T-helper 2 cell (primary cell): ENCODE data around the gene PKNOX1.
"Not testable (repeated sequence)": the region's sequence is repeated elsewhere in the genome, so short reads cannot be mapped to it uniquely, and the experiment has no call there.

Source experiments
- DNase-seq, 5 experiments: peaks; one replicate each; pipeline versions ENCODE4 v3.0.0 to v3.0.0-alpha.2; 2012 to 2022

PKNOX1 gene

GRCh38 chr21:43021191-43021590, 46.8 kb downstream of the PKNOX1 start:
- DNase-seq = no peak

GRCh38 chr21:43021756-43022600, 47.6 kb downstream of the PKNOX1 start:
- DNase-seq = no peak

- no peak for DNase-seq
Measured at GRCh38 chr21:43023175-43023574, 48.8 kb downstream of the PKNOX1 start.

- no peak for DNase-seq
Measured at GRCh38 chr21:43024439-43025136, 50.2 kb downstream of the PKNOX1 start.

GRCh38 chr21:43025636-43026180, 51.3 kb downstream of the PKNOX1 start:
- DNase-seq = no peak

- no peak for DNase-seq
Measured at GRCh38 chr21:43027846-43028731, 53.7 kb downstream of the PKNOX1 start.

- DNase-seq = no peak
Measured at GRCh38 chr21:43029785-43030184, 55.4 kb downstream of the PKNOX1 start.

GRCh38 chr21:43031121-43031619, 56.8 kb downstream of the PKNOX1 start:
- no peak for DNase-seq

GRCh38 chr21:43034101-43034500, 59.7 kb downstream of the PKNOX1 start:
- DNase-seq = no peak

- no peak for DNase-seq
Measured at GRCh38 chr21:43034826-43035225, 60.5 kb downstream of the PKNOX1 start.

GRCh38 chr21:43036889-43037288, 62.5 kb downstream of the PKNOX1 start:
- not testable (repeated sequence) for DNase-seq

- not testable (repeated sequence) for DNase-seq
Measured at GRCh38 chr21:43037918-43038658, 63.7 kb downstream of the PKNOX1 start.

GRCh38 chr21:43038659-43039044, 64.3 kb downstream of the PKNOX1 start:
- not testable (repeated sequence) for DNase-seq

- DNase-seq = not testable (repeated sequence)
Measured at GRCh38 chr21:43042169-43042568, 67.8 kb downstream of the PKNOX1 start.

- DNase-seq = not testable (repeated sequence)
Measured at GRCh38 chr21:43043291-43043690, 68.9 kb downstream of the PKNOX1 start.

GRCh38 chr21:43044547-43044946, 70.2 kb downstream of the PKNOX1 start:
- not testable (repeated sequence) for DNase-seq

GRCh38 chr21:43045165-43045875, 71.0 kb downstream of the PKNOX1 start:
- not testable (repeated sequence) for DNase-seq

- DNase-seq = not testable (repeated sequence)
Measured at GRCh38 chr21:43045876-43046821, 71.8 kb downstream of the PKNOX1 start.

- DNase-seq = not testable (repeated sequence)
Measured at GRCh38 chr21:43053112-43053511, 78.8 kb downstream of the PKNOX1 start.
